Coronary artery (tissue), 2 donors: Measurements from ENCODE around the gene WNK4.
A peak's percentile ranks its signal among the peaks of the same experiment; 100 is the strongest.

ENCODE experiments used
- DNase-seq: peaks from one replicate; pipeline ENCODE4 v3.0.0-alpha.2; 2017; ENCODE audit warnings: low spot score
- H3K27ac ChIP-seq, 2 donors: fragments of 200-600 bp; sonication (generic); one replicate each; pipeline ENCODE4 v1.5.1; 2016 to 2019
- H3K4me3 ChIP-seq: fragments of 200-600 bp; sonication (generic); 2 replicates; pipeline ENCODE4 v1.5.1; 2016; ENCODE audit warnings: mild to moderate bottlenecking, moderate library complexity
- CTCF ChIP-seq: fragments of 200-600 bp; sonication (generic); IDR thresholded peaks from one replicate; pipeline ENCODE4 v1.5.1; 2019; ENCODE audit warnings: antibody characterized with exemption

WNK4 gene

GRCh38 chr17:42832213-42832933 lies 52.0 kb downstream of the WNK4 start:
- H3K4me3 ChIP-seq, result peak overlapping the region; percentile 81
- peak overlapping the region; percentile 84 to 86 for H3K27ac ChIP-seq
- peak; percentile 11 for DNase-seq
- no peak for TF ChIP-seq CTCF

- H3K27ac ChIP-seq, result peak within 1 kb of the TSS; percentile 84 to 86
- peak within 1 kb of the TSS; percentile 81 for H3K4me3 ChIP-seq
- no peak for TF ChIP-seq CTCF
- DNase-seq, result peak; percentile 94
These were observed 52.7 kb downstream of the WNK4 start, which contains the start of gene PSME3 for GRCh38 chr17:42832934-42833766. PSME3 (plus strand) TSS chr17:42833397; CDS start chr17:42833632, 235 bp downstream.

GRCh38 chr17:42833767-42834422 lies 53.5 kb downstream of the WNK4 start:
- Histone ChIP-seq H3K27ac (peak overlapping the region; percentile 84 to 86), H3K4me3 (peak overlapping the region; percentile 81)
- peak; percentile 72 for DNase-seq
- TF ChIP-seq CTCF, result no peak

DNA sequence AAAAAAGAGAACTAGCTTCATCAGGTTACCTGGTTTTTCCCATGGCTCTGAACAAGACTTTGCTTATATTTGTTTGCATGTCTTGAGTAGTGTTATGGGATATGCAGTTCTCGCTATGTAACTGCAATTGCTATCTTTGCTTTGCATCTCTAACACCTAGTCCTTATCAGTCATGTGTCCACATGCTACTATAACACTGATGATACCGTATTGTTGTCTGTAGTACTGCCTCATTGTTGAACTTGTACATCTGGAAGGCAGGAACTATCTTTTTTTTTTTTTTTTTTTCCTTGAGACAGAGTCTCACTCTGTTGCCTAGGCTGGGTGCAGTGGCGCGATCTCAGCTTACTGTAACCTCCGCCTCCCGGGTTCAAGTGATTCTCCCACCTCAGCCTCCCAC lies 55.3 kb downstream of the WNK4 start:
- no peak for DNase-seq

DNA sequence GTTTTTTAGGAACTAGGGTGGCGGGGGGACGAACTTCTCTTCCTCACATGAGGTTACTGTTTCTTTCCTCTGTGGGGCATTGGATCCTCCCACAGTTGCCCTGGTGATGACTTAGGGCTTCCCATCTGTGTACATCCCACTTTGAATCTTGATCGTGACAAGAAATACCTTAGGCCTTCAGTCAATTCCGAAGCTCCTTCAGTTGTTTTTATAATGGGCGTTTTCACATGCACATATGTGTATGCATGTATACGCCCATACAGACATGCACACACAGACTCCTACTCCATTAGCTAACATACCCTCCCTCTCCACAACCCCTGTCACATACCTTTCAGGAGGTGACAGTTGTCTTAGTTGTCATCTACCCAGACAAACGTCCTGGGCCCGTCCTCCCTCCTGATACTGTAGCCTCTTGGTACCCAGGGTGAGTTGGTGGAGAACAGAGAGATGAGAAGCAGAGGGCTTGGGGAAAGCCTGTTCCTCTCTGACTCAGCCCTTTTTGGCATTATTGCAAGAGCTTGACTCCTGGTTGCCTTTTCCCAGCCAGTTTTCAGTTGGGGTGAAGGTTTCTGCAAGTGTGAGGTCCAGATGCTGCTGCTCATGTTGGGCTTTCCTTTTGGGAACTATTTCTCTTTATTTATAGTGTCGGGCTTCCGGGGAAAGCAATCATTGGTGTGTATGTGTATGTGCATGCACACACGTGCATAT lies 61.7 kb downstream of the WNK4 start:
- no peak overlapping the region for H3K4me3 ChIP-seq
- TF ChIP-seq CTCF, result no peak
- DNase-seq, result peak; percentile 29
- H3K27ac ChIP-seq, result no peak overlapping the region

More for the DNA sequence above, 55.3 kb downstream of the WNK4 start:
- TF ChIP-seq CTCF, result no peak
- no peak overlapping the region for H3K27ac ChIP-seq
- H3K4me3 ChIP-seq, result no peak overlapping the region

DNA sequence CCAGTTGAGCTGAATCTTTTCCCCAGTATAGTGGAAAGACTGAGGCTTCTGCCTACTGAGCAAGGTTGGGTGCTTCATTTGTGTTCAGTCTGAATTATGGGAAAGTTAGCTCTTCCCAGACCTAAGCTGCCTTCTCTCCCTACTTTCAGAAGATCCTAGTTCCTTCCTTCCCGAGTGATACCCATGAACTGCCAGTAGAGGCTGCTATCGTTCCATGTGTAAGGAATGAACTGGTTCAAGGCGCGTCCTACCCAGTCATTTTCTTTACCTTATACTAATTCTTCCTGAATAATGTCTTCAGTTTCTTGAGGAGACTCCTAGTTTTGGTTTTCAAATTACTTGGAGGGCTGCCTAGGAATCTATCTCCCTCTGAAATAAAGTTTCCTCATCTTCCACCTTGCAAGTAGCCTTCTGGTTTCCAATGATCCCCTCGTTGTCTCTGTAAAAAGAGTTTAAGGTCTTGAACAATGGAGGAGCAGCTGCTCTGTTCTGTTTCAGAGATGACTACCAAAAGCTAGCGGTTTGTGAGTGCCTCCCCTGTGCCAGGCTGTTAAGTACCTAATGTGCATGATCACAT lies 63.0 kb downstream of the WNK4 start:
- Histone ChIP-seq H3K4me3 (no peak overlapping the region), H3K27ac (peak overlapping the region in 1 of 2 donors; percentile 49)
- peak; percentile 87 for TF ChIP-seq CTCF
- DNase-seq, result no peak
